Ovary (tissue), 3 donors: Measurements from ENCODE around the gene SRSF6.

Experiments used
- CTCF ChIP-seq, 3 donors: fragments of 450-650 bp in 2 of 3; fragments of 200-600 bp in 1 of 3; IDR thresholded peaks; one replicate each; pipeline versions ENCODE4 v1.5.1 to v1.8.0; 2016 to 2022; ENCODE audit warnings: antibody characterized with exemption in 3 of 3, mild to moderate bottlenecking in 1 of 3
- POLR2A ChIP-seq: fragments of 450-650 bp; IDR thresholded peaks from one replicate; pipeline ENCODE4 v1.6.1; 2017; ENCODE audit warnings: antibody characterized with exemption, mild to moderate bottlenecking, moderate library complexity
- donor health status: DM: no; HTN: no; CAD: no.

DNA sequence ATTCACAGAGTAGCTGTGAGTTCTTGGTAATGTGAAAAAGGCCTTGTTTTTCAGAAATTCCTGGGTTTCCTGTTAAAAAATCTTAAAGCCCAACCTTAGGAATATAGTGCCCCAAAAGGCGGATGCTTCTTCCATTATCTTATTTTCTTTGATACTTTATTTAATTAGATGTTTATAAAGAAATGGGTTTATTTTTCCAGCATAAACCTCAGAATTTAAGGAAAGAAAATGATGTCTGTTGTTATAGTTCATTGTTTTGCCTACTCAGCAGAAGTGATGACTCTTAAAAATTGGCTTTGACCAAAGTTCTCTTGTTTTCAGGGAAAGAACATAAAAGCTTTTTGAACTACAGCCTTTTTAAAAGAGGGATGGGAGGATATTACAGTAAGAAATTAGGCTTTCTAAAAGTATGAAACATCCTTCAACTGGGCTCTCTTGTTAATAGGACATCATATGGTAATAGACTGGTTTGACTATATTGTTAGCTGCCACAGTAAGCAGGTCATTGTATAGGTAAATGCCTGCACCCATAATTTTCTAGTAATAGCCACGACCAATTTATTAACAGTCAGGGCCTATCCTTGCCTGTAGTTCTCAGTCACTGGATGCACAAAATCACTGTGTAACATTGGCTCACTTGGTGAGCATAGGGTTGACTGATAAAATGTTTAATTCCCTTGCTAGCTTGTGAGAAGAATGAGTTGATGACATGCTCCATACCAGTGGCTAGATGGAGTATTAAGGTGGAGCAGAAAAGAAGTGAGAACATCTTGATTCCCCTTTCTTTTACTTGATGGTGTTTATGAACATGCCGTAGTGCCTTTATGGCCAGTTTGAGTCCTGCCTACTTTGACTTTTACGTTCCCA, 5.2 kb downstream of the SRSF6 start:
- TF ChIP-seq POLR2A (no peak), CTCF (IDR thresholded peaks at IDR 0.05) (no peak)
